Stimulated activated CD8-positive, alpha-beta memory T cell treated with anti-CD3 and anti-CD28 coated beads, Interleukin-7, amount 100 ng/mL, for 48 hours (primary cell): ENCODE results near the gene ADCY9.
"Not testable (repeated sequence)": the region's sequence is repeated elsewhere in the genome, so short reads cannot be mapped to it uniquely, and the experiment has no call there.

ENCODE experiments used
- DNase-seq, 2 donors: peaks; one replicate each; pipeline ENCODE4 v3.0.0-alpha.2; 2020; ENCODE audit warnings: low read depth in 1 of 2; ENCODE audit errors: extremely low read depth in 1 of 2

Gene ADCY9

GRCh38 chr16:4042581-4042980, 73.7 kb downstream of the ADCY9 start:
- DNase-seq, result no peak

GRCh38 chr16:4038448-4038847, 77.8 kb downstream of the ADCY9 start:
- DNase-seq, result no peak

GRCh38 chr16:4036952-4037351, 79.3 kb downstream of the ADCY9 start:
- not testable (repeated sequence) for DNase-seq

- no peak for DNase-seq
Observed at GRCh38 chr16:4034963-4035362, 81.3 kb downstream of the ADCY9 start.

GRCh38 chr16:4033951-4034350, 82.3 kb downstream of the ADCY9 start:
- no peak for DNase-seq

GRCh38 chr16:4032768-4033167, 83.5 kb downstream of the ADCY9 start:
- DNase-seq, result no peak

GRCh38 chr16:4028144-4028543, 88.1 kb downstream of the ADCY9 start:
- no peak for DNase-seq

GRCh38 chr16:4026854-4027253, 89.4 kb downstream of the ADCY9 start:
- DNase-seq, result no peak

GRCh38 chr16:4025428-4025827, 90.8 kb downstream of the ADCY9 start:
- DNase-seq, result no peak

GRCh38 chr16:4021916-4022315, 94.3 kb downstream of the ADCY9 start:
- DNase-seq, result no peak

- no peak for DNase-seq
Observed at GRCh38 chr16:4021070-4021779, 95.0 kb downstream of the ADCY9 start.

GRCh38 chr16:4019371-4019791, 96.9 kb downstream of the ADCY9 start:
- no peak for DNase-seq

- no peak for DNase-seq
Observed at GRCh38 chr16:4018391-4018790, 97.9 kb downstream of the ADCY9 start.

GRCh38 chr16:4017807-4018206, 98.4 kb downstream of the ADCY9 start:
- no peak for DNase-seq

- DNase-seq, result no peak
Observed at GRCh38 chr16:4016658-4017057, 99.6 kb downstream of the ADCY9 start.

GRCh38 chr16:4016005-4016352, 100.3 kb downstream of the ADCY9 start:
- no peak for DNase-seq

- DNase-seq, result no peak
Observed at GRCh38 chr16:4015275-4016004, 100.8 kb downstream of the ADCY9 start.

- no peak for DNase-seq
Observed at GRCh38 chr16:4011940-4012629, 104.2 kb downstream of the ADCY9 start.

GRCh38 chr16:4011225-4011939, 104.9 kb downstream of the ADCY9 start:
- DNase-seq, result no peak

GRCh38 chr16:4010225-4011158, 105.8 kb downstream of the ADCY9 start:
- no peak for DNase-seq
